GM19468 (cell line): ENCODE data around the gene CAMTA1.

Source experiments
- ATAC-seq: cut with Tn5 transposase; IDR thresholded peaks from one replicate; pipeline ENCODE4 v1.9.1; 2021; ENCODE audit warnings: mild to moderate bottlenecking, moderate library complexity, moderate number of reproducible peaks; ENCODE audit not compliant: unreplicated experiment; ENCODE audit errors: extremely low read depth

Gene CAMTA1

DNA sequence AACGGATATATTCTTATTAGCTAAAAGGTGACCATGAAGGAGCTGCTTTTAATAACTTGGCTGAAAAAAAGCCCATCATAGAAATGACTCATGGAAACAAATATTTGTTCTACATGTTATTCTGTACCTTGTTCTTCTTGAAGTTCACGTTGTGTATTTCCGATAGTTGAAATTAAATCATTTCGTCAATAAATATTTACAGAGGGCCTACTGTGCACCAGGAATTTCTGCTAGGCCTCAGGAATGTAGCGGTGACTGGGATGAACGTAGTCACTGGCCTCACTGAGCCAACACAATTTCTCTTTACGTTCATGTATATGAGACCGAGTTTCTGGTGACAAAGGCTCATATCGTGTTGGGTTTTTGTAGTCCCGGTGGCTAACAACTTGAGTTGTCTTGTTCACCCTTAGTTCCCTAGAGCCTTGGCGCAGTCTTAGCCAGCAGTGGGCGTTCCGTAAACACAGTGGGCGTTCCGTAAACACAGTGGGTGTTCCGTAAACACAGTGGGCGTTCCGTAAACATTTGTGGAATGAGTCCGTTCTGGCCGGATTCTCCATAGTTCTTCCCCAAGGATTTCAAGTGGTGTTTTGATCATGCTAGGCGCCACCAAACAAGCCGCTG, 932.6 kb downstream of the CAMTA1 start:
- no peak for ATAC-seq

DNA sequence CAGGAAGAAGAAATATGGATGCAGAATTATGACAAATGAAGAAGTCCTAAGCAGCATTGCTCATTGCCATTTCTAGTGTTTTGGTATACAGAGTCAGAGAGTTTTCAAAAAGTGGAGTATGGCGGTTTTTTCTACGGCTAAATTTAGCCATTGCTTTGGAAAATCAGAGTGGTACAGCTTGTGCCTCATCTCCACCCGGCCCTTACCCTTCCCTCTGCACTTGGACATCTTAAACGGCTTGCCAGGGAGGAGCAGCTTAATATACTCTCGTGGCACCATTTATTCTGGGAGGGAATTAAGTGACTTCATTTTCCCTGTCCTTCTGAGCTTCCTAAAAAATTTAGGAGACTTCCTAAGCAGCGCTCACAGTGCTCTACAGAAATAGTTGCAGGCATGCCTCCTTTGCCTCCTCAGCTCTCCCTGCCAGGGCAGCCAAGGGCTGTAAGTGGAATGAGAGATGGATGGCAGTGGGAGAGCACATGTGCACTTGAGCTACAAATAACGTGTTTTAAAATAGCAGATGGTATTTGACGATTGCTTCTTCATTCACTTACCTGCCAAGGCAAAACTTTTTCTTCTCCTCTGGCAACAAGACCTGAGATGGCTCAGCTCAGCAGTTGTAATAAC, 934.3 kb downstream of the CAMTA1 start:
- no peak for ATAC-seq

GRCh38 chr1:7721940-7722669, 936.9 kb downstream of the CAMTA1 start:
- no peak for ATAC-seq

- no peak for ATAC-seq
Observed at GRCh38 chr1:7722670-7723012, 937.4 kb downstream of the CAMTA1 start.

DNA sequence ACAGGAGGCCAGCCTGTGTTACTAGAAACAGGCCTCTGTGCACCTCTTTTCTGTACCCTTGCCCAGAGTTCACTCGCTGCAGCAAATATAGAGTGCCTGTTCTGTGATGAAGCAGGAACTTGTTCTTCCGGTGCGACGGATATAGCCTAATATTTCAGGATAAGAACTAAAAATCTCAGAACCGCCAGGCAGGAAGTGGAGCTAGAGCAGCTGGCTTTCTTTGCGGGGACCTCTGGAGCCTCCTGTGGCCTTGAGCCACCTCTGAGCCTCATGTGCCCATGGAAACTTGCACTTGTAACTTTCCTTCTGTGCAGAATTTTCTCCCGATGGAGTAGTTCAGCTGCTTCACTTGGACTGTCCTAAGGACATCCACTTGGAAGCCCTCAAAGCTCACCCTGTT, 941.4 kb downstream of the CAMTA1 start:
- no peak for ATAC-seq

- ATAC-seq, result no peak
Observed at GRCh38 chr1:7727809-7728471, 942.7 kb downstream of the CAMTA1 start.

- no peak for ATAC-seq
Observed at GRCh38 chr1:7729761-7730160, 944.5 kb downstream of the CAMTA1 start.

- ATAC-seq, result no peak
Observed at GRCh38 chr1:7732331-7732730, 947.1 kb downstream of the CAMTA1 start.

GRCh38 chr1:7733276-7733675, 948.0 kb downstream of the CAMTA1 start:
- ATAC-seq, result no peak

GRCh38 chr1:7738044-7738443, 952.8 kb downstream of the CAMTA1 start:
- no peak for ATAC-seq

DNA sequence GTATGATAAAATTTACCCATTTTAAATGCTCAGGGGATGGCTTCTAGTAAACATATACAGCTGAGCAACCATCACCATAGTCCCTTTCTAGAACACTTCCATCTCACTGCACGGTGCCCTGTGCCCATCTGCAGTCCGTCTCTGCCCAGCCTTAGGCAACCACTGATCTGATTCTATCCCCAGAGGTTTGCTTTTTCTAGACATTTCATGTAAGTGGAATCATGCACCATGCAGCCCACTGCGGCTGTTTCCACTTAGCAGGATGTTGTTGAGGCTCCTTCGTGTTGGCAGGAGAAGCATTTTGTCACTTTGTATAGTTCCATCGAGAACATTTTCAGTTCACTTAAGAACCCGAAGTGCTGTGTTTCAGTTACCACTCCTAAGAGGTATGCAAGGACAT, 958.1 kb downstream of the CAMTA1 start:
- ATAC-seq, result no peak

GRCh38 chr1:7744882-7745281, 959.6 kb downstream of the CAMTA1 start:
- ATAC-seq, result no peak

DNA sequence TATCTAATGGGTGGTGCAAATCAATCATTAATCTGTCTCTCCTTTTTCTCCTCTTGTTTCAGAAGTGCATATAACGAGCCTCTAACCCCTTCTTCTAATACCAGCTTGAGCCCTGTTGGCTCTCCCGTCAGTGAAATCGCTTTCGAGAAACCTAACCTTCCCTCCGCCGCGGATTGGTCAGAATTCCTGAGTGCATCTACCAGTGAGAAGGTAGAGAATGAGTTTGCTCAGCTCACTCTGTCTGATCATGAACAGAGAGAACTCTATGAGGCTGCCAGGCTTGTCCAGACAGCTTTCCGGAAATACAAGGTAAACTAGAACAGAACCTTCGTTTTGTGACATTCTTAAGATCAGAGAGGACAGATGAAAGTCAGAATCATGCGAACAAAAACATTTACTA, 960.5 kb downstream of the CAMTA1 start:
- ATAC-seq, result no peak

DNA sequence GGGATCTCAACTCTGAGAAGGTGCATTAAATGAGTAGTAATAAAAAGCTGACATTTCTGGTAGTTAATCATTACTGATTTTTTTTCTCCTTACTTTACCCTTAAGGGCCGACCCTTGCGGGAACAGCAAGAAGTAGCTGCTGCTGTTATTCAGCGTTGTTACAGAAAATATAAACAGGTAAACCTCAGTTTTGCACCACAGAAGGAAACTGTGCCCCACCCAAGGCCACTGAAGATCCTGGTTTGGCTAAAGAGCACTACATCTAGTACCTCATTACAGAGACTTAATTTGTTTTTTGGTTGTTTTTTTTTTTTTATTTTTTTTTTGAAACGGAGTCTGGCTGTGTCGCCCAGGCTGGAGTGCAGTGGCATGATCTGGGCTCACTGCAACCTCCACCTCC, 962.4 kb downstream of the CAMTA1 start:
- no peak for ATAC-seq

DNA sequence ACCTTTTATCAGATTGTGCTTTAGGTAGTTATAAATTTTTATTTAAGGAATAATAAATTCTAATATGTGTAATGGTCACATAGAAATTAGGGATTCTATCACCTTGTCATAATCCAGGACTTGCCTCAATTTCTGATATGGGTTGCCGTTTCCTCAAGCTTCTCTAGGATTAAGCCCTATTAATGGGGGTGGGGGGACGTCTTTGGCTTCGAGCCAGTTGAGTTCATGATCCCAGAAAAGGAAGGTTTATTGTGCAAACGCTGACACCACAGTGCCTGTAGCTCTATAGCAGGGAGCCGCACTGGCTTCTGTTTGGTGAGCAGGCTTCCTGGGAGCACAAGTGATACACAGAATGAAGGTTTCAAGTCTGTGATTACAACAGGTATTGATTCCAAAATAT, 963.9 kb downstream of the CAMTA1 start:
- ATAC-seq, result no peak

GRCh38 chr1:7751174-7751573, 965.9 kb downstream of the CAMTA1 start:
- no peak for ATAC-seq

DNA sequence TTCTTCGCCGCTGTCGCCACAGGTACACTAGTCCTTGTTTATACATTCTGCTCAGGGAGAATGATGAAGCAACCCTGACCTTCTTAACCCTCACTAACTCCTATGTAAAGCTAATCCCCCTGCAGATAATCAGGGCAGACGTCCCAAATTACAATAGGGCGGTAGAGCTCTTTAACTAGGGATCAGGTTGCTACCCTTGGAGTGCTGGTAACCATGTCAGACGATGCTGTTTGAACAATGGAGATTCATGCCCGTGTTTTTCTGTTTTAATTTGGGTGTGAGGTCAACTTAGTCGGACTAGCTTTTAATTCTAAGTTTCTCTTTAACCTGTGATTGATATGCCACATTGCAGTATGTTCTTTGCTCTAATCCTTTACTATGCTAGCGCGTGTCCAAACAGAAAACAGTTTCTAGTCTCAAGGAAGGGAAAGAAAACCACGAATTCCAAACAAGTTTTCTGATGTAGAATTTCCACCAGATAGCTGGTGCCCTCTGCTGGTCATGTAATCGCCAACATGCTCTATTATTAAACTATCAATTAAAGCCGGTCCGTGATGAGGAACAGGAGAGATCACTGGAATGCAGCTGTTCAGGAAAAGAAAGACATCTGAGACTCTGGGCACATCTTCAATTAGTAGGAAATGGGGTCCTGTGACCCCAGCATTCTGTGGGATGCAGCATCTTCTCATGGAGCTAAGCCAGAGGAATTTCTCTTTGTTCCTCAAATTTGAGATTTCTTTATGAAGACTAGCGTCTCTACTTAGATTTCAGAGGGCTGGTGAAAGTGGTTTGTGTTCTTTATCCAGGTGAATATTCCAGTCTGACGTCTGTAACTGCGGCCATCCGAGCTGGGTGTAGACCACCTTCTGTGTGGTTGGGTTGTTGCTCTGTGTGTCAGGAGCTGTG, 967.5 kb downstream of the CAMTA1 start:
- no peak for ATAC-seq

GRCh38 chr1:7753641-7754040, 968.4 kb downstream of the CAMTA1 start:
- ATAC-seq, result no peak

DNA sequence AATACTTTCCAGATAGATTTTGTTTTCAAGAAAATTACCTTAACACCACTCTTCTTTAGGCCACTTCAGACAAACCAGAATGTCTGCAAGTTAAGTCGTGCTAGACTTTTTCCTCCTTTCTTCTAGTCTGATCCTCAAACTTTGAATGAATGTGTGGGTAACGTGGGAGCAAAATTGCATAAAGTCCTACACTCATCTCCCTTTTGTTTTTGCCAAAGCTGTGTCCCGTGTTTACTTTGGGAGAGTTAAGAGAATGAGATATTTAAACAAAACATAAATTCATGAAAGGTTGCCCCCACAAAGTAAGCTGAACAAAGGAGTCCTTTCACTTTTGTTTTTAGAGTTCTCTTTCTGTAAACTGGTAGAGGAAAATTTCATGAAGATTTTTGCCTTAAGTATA, 969.0 kb downstream of the CAMTA1 start:
- no peak for ATAC-seq

- no peak for ATAC-seq
Observed at GRCh38 chr1:7755448-7755847, 970.2 kb downstream of the CAMTA1 start.
